Left lung (tissue), 10 donors: ENCODE measurements around the gene TNFRSF19. TPM values are rescaled to one million over a fixed set of nuclear protein-coding genes. Genes with fewer than 3 reads are reported as not detected.

ENCODE experiments used
- ATAC-seq: fragments of 200-7000 bp; cut with Tn5 transposase; one replicate; pipeline ENCODE4 v1.9.1; 2020; ENCODE audit warnings: moderate library complexity
- DNase-seq, 4 donors: peaks; one replicate each; pipeline ENCODE4 v3.0.0-alpha.2; 2013 to 2020
- H3K27ac ChIP-seq, 2 donors: fragments of 200-600 bp; sonication (generic) in 1 of 2; one replicate each; pipeline versions ENCODE4 v1.5.0 to v1.8.0; 2020 to 2021
- H3K27me3 ChIP-seq, 2 donors: fragments of 200-600 bp; sonication (generic) in 1 of 2; one replicate each; pipeline versions ENCODE4 v1.5.0 to v1.8.0; 2020 to 2021
- H3K36me3 ChIP-seq, 2 donors: fragments of 200-600 bp; sonication (generic) in 1 of 2; one replicate each; pipeline versions ENCODE4 v1.5.0 to v1.8.0; 2020 to 2021
- H3K4me1 ChIP-seq, 2 donors: fragments of 200-600 bp; one replicate each; pipeline ENCODE4 v1.8.0; 2021
- H3K4me3 ChIP-seq, 2 donors: fragments of 200-600 bp; sonication (generic) in 1 of 2; one replicate each; pipeline versions ENCODE4 v1.5.0 to v1.8.0; 2020 to 2021; ENCODE audit warnings: mild to moderate bottlenecking in 1 of 2
- H3K9me3 ChIP-seq, 2 donors: fragments of 200-600 bp; sonication (generic) in 1 of 2; one replicate each; pipeline versions ENCODE4 v1.5.0 to v1.8.0; 2020 to 2021
- intact Hi-C, 2 donors: fragments of 100-400 bp; cut with DNase I; formaldehyde crosslinking; loops; one replicate each; pipeline versions ENCODE4 v1.11.2 to v1.14.2; 2022
- polyA plus RNA-seq, 6 donors: library from polyadenylated mRNA; unstranded; fragments of 120-200 nt; gene quantifications; one replicate each; pipeline ENCODE4 v1.2.1, GENCODE V29; 2013; ENCODE audit not compliant: insufficient read length in 6 of 6
- total RNA-seq, 2 donors: library from RNA; stranded (reverse); fragmentation: NEBNext Ultra II Directional; extraction: Animal tissue kit (Norgen Biotek cat#: 25700); gene quantifications; one replicate each; pipeline ENCODE4 v1.2.1, GENCODE V29; 2021
- TF ChIP-seq, protein P1 (sequence below), 2 donors: fragments of 200-600 bp; sonication (generic) in 1 of 2; IDR thresholded peaks; one replicate each; pipeline versions ENCODE4 v1.5.0 to v1.8.0; 2021; ENCODE audit warnings: antibody characterized with exemption in 2 of 2
- donor health status: DM: no; HTN: yes; CAD: no.
- donor health status: DM: no; HTN: no; CAD: no.

Gene TNFRSF19
- total and polyA plus RNA-seq, 8 donors, result 28.1 to 97.1 (median 87.5) TPM

DNA sequence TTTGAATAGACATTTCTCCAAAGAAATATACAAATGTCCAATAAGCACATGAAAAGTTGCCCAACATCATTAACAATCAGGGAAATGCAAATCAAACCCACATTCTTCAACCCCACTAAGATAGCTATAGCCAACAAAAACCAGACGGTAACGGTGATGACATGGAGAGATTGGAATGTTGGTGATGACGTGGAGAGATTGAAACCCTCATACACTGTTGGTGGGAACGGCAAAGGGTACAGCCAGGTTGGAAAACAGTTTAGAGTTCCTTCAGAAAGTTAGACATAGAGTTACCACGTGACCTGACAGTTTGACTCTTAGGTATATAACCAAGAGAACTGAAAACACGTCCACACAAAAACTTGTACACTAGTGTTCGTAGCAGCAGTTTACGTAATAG is 48.1 kb downstream of the TNFRSF19 start:
- peaks cover 0 to 7% of the 10 kb centered on the region in 2 donors for H3K4me1 ChIP-seq
- no peak overlapping the region for H3K27ac ChIP-seq
- no peaks in the 10 kb centered on the region for H3K27me3 ChIP-seq
- TF ChIP-seq, protein P1, sequence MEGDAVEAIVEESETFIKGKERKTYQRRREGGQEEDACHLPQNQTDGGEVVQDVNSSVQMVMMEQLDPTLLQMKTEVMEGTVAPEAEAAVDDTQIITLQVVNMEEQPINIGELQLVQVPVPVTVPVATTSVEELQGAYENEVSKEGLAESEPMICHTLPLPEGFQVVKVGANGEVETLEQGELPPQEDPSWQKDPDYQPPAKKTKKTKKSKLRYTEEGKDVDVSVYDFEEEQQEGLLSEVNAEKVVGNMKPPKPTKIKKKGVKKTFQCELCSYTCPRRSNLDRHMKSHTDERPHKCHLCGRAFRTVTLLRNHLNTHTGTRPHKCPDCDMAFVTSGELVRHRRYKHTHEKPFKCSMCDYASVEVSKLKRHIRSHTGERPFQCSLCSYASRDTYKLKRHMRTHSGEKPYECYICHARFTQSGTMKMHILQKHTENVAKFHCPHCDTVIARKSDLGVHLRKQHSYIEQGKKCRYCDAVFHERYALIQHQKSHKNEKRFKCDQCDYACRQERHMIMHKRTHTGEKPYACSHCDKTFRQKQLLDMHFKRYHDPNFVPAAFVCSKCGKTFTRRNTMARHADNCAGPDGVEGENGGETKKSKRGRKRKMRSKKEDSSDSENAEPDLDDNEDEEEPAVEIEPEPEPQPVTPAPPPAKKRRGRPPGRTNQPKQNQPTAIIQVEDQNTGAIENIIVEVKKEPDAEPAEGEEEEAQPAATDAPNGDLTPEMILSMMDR (IDR thresholded peaks at IDR 0.05), result no peak
- intact Hi-C loops, result no loop called here
- H3K4me3 ChIP-seq, result no peak overlapping the region
- H3K36me3 ChIP-seq, result no peaks in the 10 kb centered on the region
- H3K9me3 ChIP-seq, result no peaks in the 10 kb centered on the region
- ATAC-seq, result peak; percentile 25
- no peak for DNase-seq

GRCh38 chr13:23619068-23619855 is 49.0 kb downstream of the TNFRSF19 start:
- TF ChIP-seq, protein P1 (IDR thresholded peaks at IDR 0.05), result no peak
- no peak for ATAC-seq
- no peaks in the 10 kb centered on the region for H3K9me3 ChIP-seq
- no peak for DNase-seq
- no peaks in the 10 kb centered on the region for H3K27me3 ChIP-seq
- H3K4me3 ChIP-seq, result no peak overlapping the region
- no peaks in the 10 kb centered on the region for H3K36me3 ChIP-seq
- no peak overlapping the region for H3K27ac ChIP-seq
- intact Hi-C loops, result no loop called here
- peaks cover 0 to 7% of the 10 kb centered on the region in 2 donors for H3K4me1 ChIP-seq

- Histone ChIP-seq H3K27ac (no peak overlapping the region), H3K27me3 (no peaks in the 10 kb centered on the region), H3K4me3 (no peak overlapping the region), H3K36me3 (no peaks in the 10 kb centered on the region), H3K4me1 (peaks cover 0 to 7% of the 10 kb centered on the region in 2 donors), H3K9me3 (no peaks in the 10 kb centered on the region)
- TF ChIP-seq, protein P1 (IDR thresholded peaks at IDR 0.05), result no peak
- intact Hi-C loops, result no loop called here
- no peak for ATAC-seq
- DNase-seq, result no peak
Observed at GRCh38 chr13:23620211-23620610, 50.0 kb downstream of the TNFRSF19 start.

- Histone ChIP-seq H3K36me3 (no peaks in the 10 kb centered on the region), H3K4me3 (no peak overlapping the region), H3K9me3 (no peaks in the 10 kb centered on the region), H3K27me3 (no peaks in the 10 kb centered on the region), H3K4me1 (peaks cover 0 to 7% of the 10 kb centered on the region in 2 donors), H3K27ac (no peak overlapping the region)
- ATAC-seq (no peak), DNase-seq (no peak)
- intact Hi-C loops, result no loop called here
- TF ChIP-seq, protein P1 (IDR thresholded peaks at IDR 0.05), result no peak
Observed at GRCh38 chr13:23620613-23621315, 50.6 kb downstream of the TNFRSF19 start.

DNA sequence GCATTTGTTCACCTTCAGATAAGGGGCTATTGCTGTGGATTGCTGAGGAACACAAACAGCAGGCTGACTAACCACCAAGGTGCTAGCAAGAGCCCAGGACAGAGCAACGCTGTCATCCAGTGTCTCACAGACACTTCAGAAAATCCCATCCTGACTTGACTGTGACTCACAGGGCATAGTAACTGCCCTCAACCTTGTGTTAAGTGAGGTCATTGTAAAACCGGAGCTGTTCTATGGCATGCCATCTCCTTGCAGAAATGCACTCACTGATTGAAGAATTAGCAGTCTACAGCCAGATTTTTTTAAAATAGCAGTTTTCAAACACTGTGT is 51.1 kb downstream of the TNFRSF19 start:
- H3K27me3 ChIP-seq, result no peaks in the 10 kb centered on the region
- H3K4me3 ChIP-seq, result no peak overlapping the region
- DNase-seq (no peak), ATAC-seq (peak; percentile 77)
- no peaks in the 10 kb centered on the region for H3K36me3 ChIP-seq
- no peak overlapping the region for H3K27ac ChIP-seq
- intact Hi-C loops, result no loop called here
- peaks cover 0 to 7% of the 10 kb centered on the region in 2 donors for H3K4me1 ChIP-seq
- TF ChIP-seq, protein P1 (IDR thresholded peaks at IDR 0.05), result no peak
- no peaks in the 10 kb centered on the region for H3K9me3 ChIP-seq
